ENCODE data around the gene SND1. TPM values are rescaled to one million over a fixed set of nuclear protein-coding genes. Genes with fewer than 3 reads are reported as not detected.

SND1 gene
- total RNA-seq, 1 donor from 2014 or later: 85.9 TPM

DNA sequence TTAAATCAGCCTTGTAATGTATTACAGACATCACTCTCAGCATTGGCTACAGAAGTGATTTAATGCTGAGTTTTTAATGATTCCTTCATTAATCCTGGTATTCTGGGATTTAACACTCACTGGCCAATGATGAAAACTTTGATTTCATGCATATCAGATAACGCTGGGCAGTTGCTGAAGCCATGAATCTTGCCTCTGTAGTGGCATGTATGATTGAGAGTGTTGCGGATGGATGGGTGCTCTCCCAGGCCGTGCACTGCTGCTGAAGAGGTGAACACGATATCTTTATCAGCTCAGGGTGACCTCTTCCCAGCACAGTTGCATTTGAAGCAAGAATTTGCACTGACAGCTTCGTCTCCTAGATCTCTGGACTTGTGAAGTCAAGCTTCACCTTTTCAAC, 210.5 kb downstream of the SND1 start:
- Histone ChIP-seq H3K4me1 (peaks cover 13% of the 10 kb centered on the region), H3K9me3 (no peaks in the 10 kb centered on the region), H3K36me3 (no peaks in the 10 kb centered on the region), H3K27ac (no peak overlapping the region), H3K27me3 (no peaks in the 10 kb centered on the region), H3K4me3 (no peak overlapping the region)
- intact Hi-C loops (cut with DNase I): no loop called here
- TF ChIP-seq POLR2AphosphoS5 (IDR thresholded peaks at IDR 0.05; ENCODE audit: insufficient read depth in 1 of 2, low read depth in 1 of 2) (no peak), POLR2A (IDR thresholded peaks at IDR 0.05) (no peak)
- TF ChIP-seq, protein P1, sequence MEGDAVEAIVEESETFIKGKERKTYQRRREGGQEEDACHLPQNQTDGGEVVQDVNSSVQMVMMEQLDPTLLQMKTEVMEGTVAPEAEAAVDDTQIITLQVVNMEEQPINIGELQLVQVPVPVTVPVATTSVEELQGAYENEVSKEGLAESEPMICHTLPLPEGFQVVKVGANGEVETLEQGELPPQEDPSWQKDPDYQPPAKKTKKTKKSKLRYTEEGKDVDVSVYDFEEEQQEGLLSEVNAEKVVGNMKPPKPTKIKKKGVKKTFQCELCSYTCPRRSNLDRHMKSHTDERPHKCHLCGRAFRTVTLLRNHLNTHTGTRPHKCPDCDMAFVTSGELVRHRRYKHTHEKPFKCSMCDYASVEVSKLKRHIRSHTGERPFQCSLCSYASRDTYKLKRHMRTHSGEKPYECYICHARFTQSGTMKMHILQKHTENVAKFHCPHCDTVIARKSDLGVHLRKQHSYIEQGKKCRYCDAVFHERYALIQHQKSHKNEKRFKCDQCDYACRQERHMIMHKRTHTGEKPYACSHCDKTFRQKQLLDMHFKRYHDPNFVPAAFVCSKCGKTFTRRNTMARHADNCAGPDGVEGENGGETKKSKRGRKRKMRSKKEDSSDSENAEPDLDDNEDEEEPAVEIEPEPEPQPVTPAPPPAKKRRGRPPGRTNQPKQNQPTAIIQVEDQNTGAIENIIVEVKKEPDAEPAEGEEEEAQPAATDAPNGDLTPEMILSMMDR (IDR thresholded peaks at IDR 0.05): no peak
- no peak for DNase-seq (ENCODE audit: extremely low spot score in 2 of 2)

DNA sequence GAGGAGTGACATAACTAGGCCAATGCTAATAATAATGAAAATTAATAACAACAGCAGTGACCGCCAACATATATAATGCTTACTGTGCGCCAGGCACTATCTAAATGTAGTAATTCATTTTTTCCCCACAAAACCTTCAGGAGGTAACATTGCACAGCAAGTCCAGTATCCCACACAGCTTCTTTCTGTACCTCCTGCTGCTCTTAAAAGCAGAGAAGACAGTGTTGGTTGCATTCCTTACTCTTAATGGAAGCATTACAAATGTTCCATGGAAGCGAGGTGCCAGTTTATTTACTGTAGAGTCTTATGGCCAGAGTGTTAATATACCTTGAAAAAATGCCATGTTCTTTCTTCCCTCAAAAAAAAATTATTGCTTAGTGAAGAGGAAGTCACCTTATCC, 211.1 kb downstream of the SND1 start:
- no peaks in the 10 kb centered on the region for H3K27me3 ChIP-seq
- TF ChIP-seq POLR2A (IDR thresholded peaks at IDR 0.05) (no peak), POLR2AphosphoS5 (IDR thresholded peaks at IDR 0.05; ENCODE audit: insufficient read depth in 1 of 2, low read depth in 1 of 2) (no peak)
- TF ChIP-seq, protein P1 (IDR thresholded peaks at IDR 0.05): no peak

DNA sequence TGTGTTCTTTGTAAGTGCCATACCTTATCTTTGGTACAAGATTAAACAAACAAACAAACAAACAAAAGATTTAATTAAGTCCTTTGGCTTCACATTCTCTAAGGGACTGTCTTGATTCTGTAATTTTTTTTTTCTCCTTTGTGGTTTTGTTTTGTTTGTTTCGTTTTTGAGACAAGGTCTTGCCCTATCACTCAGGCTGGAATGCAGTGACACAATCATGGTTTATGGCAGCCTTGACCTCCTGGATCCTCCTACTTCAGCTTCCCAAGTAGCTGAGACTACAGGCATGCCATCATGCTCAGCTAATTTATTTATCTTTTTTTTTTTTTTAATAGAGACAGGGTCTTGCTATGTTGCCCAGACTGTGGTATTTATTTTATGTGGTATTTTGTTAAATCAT, 213.5 kb downstream of the SND1 start:
- DNase-seq (ENCODE audit: extremely low spot score in 2 of 2): no peak
- Histone ChIP-seq H3K27ac (no peak overlapping the region), H3K36me3 (no peaks in the 10 kb centered on the region), H3K4me3 (no peak overlapping the region), H3K27me3 (no peaks in the 10 kb centered on the region), H3K9me3 (no peaks in the 10 kb centered on the region), H3K4me1 (peaks cover 7% of the 10 kb centered on the region)
- TF ChIP-seq, protein P1 (IDR thresholded peaks at IDR 0.05): no peak
- TF ChIP-seq POLR2AphosphoS5 (IDR thresholded peaks at IDR 0.05; ENCODE audit: insufficient read depth in 1 of 2, low read depth in 1 of 2) (no peak), POLR2A (IDR thresholded peaks at IDR 0.05) (no peak)
- intact Hi-C loops (cut with DNase I): no loop called here

More for the DNA sequence above, 211.1 kb downstream of the SND1 start:
- intact Hi-C loops (cut with DNase I): no loop called here
- Histone ChIP-seq H3K9me3 (no peaks in the 10 kb centered on the region), H3K27ac (no peak overlapping the region), H3K36me3 (no peaks in the 10 kb centered on the region), H3K4me1 (peaks cover 11% of the 10 kb centered on the region), H3K4me3 (no peak overlapping the region)
- no peak for DNase-seq (ENCODE audit: extremely low spot score in 2 of 2)

DNA sequence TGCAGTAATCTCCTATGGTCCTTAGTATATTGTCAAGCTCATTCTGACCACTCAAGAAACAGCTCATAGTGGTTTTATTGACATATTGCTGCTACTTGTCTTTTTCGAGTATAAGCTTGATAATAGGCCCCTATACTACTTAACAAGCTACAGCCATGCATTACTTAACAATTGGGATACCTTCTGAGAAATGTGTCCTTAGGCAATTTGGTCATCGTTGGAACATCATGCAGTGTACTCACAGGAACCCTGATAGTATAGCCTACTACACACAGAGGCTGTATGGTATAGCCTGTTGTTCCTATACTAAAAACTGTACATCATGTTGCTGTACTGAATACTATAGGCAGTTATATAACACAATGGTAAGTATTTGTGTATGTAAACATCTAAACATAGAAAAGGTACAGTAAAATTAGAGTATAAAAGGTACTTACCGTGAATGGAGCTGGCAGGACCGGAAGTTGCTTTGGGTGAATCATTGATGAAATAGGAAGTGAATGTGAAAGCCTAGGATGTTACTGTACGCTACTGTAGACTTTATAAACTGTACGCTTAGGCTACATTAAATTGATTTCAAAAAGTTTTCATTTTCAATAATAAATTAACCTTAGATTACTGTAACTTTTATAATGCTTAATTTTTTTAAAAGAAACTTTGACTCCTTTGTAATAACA, 218.4 kb downstream of the SND1 start:
- H3K4me1 ChIP-seq: peaks cover 7% of the 10 kb centered on the region
- intact Hi-C loops (cut with DNase I): no loop called here
- no peak overlapping the region for H3K4me3 ChIP-seq
- no peak overlapping the region for H3K27ac ChIP-seq
- no peaks in the 10 kb centered on the region for H3K27me3 ChIP-seq
- no peak for TF ChIP-seq POLR2A (IDR thresholded peaks at IDR 0.05)
- TF ChIP-seq, protein P1 (IDR thresholded peaks at IDR 0.05): no peak
- TF ChIP-seq POLR2AphosphoS5 (IDR thresholded peaks at IDR 0.05; ENCODE audit: insufficient read depth in 1 of 2, low read depth in 1 of 2): no peak
- no peak for DNase-seq (ENCODE audit: extremely low spot score in 2 of 2)
- H3K9me3 ChIP-seq: no peaks in the 10 kb centered on the region
- no peaks in the 10 kb centered on the region for H3K36me3 ChIP-seq

DNA sequence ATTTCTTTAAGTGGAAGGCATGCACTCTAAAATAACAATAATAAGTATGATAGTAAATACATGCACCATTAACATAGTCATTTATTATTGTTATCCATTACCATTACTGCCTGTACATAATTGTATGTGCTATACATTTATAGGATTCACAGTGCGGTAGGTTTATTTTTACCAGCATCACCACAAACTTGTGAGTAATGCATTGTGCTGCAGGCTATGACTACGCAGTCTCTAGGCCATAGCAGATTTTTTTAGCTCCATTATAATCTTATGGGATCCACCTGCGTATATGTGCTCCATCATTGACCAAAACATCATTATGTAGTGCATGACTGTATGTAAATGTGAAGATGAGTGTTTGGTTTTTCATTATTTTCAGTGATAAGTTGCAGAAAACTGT, 219.2 kb downstream of the SND1 start:
- Histone ChIP-seq H3K36me3 (no peaks in the 10 kb centered on the region), H3K27ac (no peak overlapping the region), H3K27me3 (no peaks in the 10 kb centered on the region), H3K4me3 (no peak overlapping the region), H3K4me1 (peaks cover 7% of the 10 kb centered on the region), H3K9me3 (no peaks in the 10 kb centered on the region)
- TF ChIP-seq POLR2A (IDR thresholded peaks at IDR 0.05) (no peak), POLR2AphosphoS5 (IDR thresholded peaks at IDR 0.05; ENCODE audit: insufficient read depth in 1 of 2, low read depth in 1 of 2) (no peak)
- TF ChIP-seq, protein P1 (IDR thresholded peaks at IDR 0.05): no peak
- no peak for DNase-seq (ENCODE audit: extremely low spot score in 2 of 2)
- intact Hi-C loops (cut with DNase I): no loop called here

Data from vagina (tissue), 2 donors.